ENCODE results near the gene CPNE5. TPM values are rescaled to one million over a fixed set of nuclear protein-coding genes. Genes with fewer than 3 reads are reported as not detected.

CPNE5 gene
- total RNA-seq, 1 donor from 2014 or later, result 1.2 TPM

- Mint-ChIP-seq H3K4me1 (peaks cover 20% of the 10 kb centered on the region), H3K27ac (no peak overlapping the region), H3K36me3 (no peaks in the 10 kb centered on the region), H3K27me3 (ENCODE audit: low read depth) (peaks cover 55% of the 10 kb centered on the region), H3K9me3 (no peaks in the 10 kb centered on the region), H3K4me3 (no peak overlapping the region)
- no peak for DNase-seq (ENCODE audit: low spot score in 2 of 2, unreplicated experiment in 2 of 2)
- TF ChIP-seq, protein P1, sequence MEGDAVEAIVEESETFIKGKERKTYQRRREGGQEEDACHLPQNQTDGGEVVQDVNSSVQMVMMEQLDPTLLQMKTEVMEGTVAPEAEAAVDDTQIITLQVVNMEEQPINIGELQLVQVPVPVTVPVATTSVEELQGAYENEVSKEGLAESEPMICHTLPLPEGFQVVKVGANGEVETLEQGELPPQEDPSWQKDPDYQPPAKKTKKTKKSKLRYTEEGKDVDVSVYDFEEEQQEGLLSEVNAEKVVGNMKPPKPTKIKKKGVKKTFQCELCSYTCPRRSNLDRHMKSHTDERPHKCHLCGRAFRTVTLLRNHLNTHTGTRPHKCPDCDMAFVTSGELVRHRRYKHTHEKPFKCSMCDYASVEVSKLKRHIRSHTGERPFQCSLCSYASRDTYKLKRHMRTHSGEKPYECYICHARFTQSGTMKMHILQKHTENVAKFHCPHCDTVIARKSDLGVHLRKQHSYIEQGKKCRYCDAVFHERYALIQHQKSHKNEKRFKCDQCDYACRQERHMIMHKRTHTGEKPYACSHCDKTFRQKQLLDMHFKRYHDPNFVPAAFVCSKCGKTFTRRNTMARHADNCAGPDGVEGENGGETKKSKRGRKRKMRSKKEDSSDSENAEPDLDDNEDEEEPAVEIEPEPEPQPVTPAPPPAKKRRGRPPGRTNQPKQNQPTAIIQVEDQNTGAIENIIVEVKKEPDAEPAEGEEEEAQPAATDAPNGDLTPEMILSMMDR (IDR thresholded peaks at IDR 0.05; ENCODE audit: unreplicated experiment), result no peak
Observed at GRCh38 chr6:36843170-36843569, 3.9 kb upstream of the CPNE5 start.

DNA sequence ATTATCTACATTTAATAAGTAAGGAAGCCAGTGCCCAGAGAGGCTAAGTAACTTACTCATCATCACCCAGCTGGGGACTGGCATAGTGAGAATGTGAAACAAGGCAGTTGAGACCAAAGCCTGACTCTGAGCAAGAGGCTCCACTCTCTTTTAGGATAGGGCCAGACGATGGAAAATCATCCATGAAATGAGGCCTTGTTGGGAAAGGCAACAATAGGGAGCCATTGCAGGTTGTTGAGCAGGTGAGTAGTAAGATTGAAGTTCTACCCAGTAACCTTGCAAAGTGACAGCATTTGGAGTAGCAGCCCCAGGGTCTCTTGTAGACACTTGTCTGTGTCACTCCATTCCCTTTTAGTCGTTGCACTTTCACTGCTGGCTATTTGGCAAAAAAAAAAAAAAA is 2.5 kb upstream of the CPNE5 start:
- H3K27me3 Mint-ChIP-seq (ENCODE audit: low read depth), result peaks cover 68% of the 10 kb centered on the region
- no peak overlapping the region for H3K27ac Mint-ChIP-seq
- H3K4me3 Mint-ChIP-seq, result no peak overlapping the region

GRCh38 chr6:36840432-36841403 is 1.5 kb upstream of the CPNE5 start:
- Mint-ChIP-seq H3K27me3 (ENCODE audit: low read depth) (peaks cover 73% of the 10 kb centered on the region), H3K4me1 (peaks cover 14% of the 10 kb centered on the region), H3K27ac (no peak overlapping the region), H3K36me3 (no peaks in the 10 kb centered on the region), H3K4me3 (peak overlapping the region; percentile 70), H3K9me3 (no peaks in the 10 kb centered on the region)
- DNase-seq (ENCODE audit: low spot score in 2 of 2, unreplicated experiment in 2 of 2), result no peak
- TF ChIP-seq, protein P1 (IDR thresholded peaks at IDR 0.05; ENCODE audit: unreplicated experiment), result no peak

More for the DNA sequence above, 2.5 kb upstream of the CPNE5 start:
- no peaks in the 10 kb centered on the region for H3K36me3 Mint-ChIP-seq
- H3K4me1 Mint-ChIP-seq, result peaks cover 14% of the 10 kb centered on the region
- no peaks in the 10 kb centered on the region for H3K9me3 Mint-ChIP-seq
- TF ChIP-seq, protein P1 (IDR thresholded peaks at IDR 0.05; ENCODE audit: unreplicated experiment), result no peak
- DNase-seq (ENCODE audit: low spot score in 2 of 2, unreplicated experiment in 2 of 2), result no peak

- H3K4me1 Mint-ChIP-seq, result peaks cover 18% of the 10 kb centered on the region
- peaks cover 74% of the 10 kb centered on the region for H3K27me3 Mint-ChIP-seq (ENCODE audit: low read depth)
- peak overlapping the region; percentile 70 for H3K4me3 Mint-ChIP-seq
- H3K9me3 Mint-ChIP-seq, result no peaks in the 10 kb centered on the region
- DNase-seq (ENCODE audit: low spot score in 2 of 2, unreplicated experiment in 2 of 2), result peak; percentile 35 to 70
- no peaks in the 10 kb centered on the region for H3K36me3 Mint-ChIP-seq
- TF ChIP-seq, protein P1 (IDR thresholded peaks at IDR 0.05; ENCODE audit: unreplicated experiment), result no peak
- H3K27ac Mint-ChIP-seq, result no peak overlapping the region
Observed at GRCh38 chr6:36839749-36840431, 646 bp upstream of the CPNE5 start.

DNA sequence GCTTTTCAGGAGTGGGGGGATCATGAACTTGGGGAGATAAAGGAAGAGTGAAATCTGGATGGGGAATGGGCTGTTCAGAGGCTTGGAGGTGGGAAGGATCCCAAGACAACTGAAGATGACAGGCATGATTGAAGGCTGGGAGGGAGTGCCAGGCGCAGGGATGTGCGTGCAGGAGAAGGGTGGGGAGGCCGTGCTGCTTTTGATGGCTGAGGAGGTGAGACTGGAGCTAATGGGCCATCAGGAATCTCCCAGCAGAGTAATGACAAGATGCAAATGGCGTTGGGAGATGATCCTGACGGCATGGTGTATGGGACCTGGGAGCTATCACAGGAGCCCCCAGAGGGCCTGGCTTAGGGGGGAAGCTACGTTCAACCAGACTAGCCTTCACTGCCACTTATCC is 1.6 kb downstream of the CPNE5 start:
- H3K4me1 Mint-ChIP-seq, result peaks cover 23% of the 10 kb centered on the region
- TF ChIP-seq, protein P1 (IDR thresholded peaks at IDR 0.05; ENCODE audit: unreplicated experiment), result no peak
- H3K36me3 Mint-ChIP-seq, result no peaks in the 10 kb centered on the region
- H3K9me3 Mint-ChIP-seq, result no peaks in the 10 kb centered on the region
- H3K27ac Mint-ChIP-seq, result no peak overlapping the region
- H3K27me3 Mint-ChIP-seq (ENCODE audit: low read depth), result peaks cover 60% of the 10 kb centered on the region
- H3K4me3 Mint-ChIP-seq, result no peak overlapping the region
- DNase-seq (ENCODE audit: low spot score in 2 of 2, unreplicated experiment in 2 of 2), result no peak
